Measurements from ENCODE around the gene TMEM109. TPM values are rescaled to one million over a fixed set of nuclear protein-coding genes. Genes with fewer than 3 reads are reported as not detected.

TMEM109 gene
- polyA plus RNA-seq, 1 experiment: 70.0 TPM

GRCh38 chr11:60968223-60968622, 54.3 kb downstream of the TMEM109 start:
- ChIA-PET CTCF (interaction anchor here (0.7 to 3.7 kb wide), 6 partner anchors 45 to 221 kb away, joined by 3 to 22 read pairs (median 4); partner anchors contain the start of gene TMEM132A), POLR2A (no interaction called here)
- no peak for DNase-seq (ENCODE audit: low read depth)
- TF ChIP-seq, protein P1, sequence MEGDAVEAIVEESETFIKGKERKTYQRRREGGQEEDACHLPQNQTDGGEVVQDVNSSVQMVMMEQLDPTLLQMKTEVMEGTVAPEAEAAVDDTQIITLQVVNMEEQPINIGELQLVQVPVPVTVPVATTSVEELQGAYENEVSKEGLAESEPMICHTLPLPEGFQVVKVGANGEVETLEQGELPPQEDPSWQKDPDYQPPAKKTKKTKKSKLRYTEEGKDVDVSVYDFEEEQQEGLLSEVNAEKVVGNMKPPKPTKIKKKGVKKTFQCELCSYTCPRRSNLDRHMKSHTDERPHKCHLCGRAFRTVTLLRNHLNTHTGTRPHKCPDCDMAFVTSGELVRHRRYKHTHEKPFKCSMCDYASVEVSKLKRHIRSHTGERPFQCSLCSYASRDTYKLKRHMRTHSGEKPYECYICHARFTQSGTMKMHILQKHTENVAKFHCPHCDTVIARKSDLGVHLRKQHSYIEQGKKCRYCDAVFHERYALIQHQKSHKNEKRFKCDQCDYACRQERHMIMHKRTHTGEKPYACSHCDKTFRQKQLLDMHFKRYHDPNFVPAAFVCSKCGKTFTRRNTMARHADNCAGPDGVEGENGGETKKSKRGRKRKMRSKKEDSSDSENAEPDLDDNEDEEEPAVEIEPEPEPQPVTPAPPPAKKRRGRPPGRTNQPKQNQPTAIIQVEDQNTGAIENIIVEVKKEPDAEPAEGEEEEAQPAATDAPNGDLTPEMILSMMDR (IDR thresholded peaks at IDR 0.05; ENCODE audit: insufficient read depth, low read depth, low read length): no peak
- Histone ChIP-seq H3K4me3 (ENCODE audit: low read depth, low read length) (no peak overlapping the region), H3K27me3 (ENCODE audit: control insufficient read depth, insufficient read depth, low read length) (peaks cover 16% of the 10 kb centered on the region), H3K36me3 (ENCODE audit: control insufficient read depth, insufficient read depth, low read length) (no peaks in the 10 kb centered on the region)

GRCh38 chr11:60970369-60970774, 56.4 kb downstream of the TMEM109 start:
- ChIA-PET CTCF (interaction anchor here (0.6 to 3.7 kb wide), 19 partner anchors 9 to 208 kb away, joined by 3 to 22 read pairs (median 5); partner anchors contain the start of genes TMEM132A and VPS37C), POLR2A (no interaction called here)
- Histone ChIP-seq H3K36me3 (ENCODE audit: control insufficient read depth, insufficient read depth, low read length) (no peaks in the 10 kb centered on the region), H3K4me3 (ENCODE audit: low read depth, low read length) (no peak overlapping the region), H3K27me3 (ENCODE audit: control insufficient read depth, insufficient read depth, low read length) (peaks cover 16% of the 10 kb centered on the region)
- TF ChIP-seq, protein P1 (IDR thresholded peaks at IDR 0.05; ENCODE audit: insufficient read depth, low read depth, low read length): peak; percentile 93
- DNase-seq (ENCODE audit: low read depth): no peak

DNA sequence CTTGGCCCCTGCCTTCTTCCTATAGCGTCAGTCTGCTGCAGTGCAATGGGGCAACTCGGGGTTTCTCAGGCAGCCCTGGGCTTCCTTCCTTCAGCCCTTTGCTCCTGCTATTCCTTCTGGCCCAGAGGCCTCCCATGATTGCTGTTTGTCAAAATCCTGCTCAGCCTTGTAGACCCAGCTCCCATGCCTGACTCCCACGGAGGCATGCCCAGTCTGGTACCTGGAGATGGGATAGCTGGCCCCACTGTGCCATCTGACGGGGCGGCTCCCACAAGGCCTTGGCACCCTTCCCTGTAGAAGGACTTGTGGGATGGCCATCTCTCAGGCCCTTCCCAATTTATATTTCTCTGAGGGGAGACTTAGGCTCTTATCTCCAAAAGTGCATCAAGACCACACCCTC, 56.9 kb downstream of the TMEM109 start:
- TF ChIP-seq, protein P1 (IDR thresholded peaks at IDR 0.05; ENCODE audit: insufficient read depth, low read depth, low read length): no peak
- Histone ChIP-seq H3K4me3 (ENCODE audit: low read depth, low read length) (no peak overlapping the region), H3K36me3 (ENCODE audit: control insufficient read depth, insufficient read depth, low read length) (no peaks in the 10 kb centered on the region), H3K27me3 (ENCODE audit: control insufficient read depth, insufficient read depth, low read length) (peaks cover 16% of the 10 kb centered on the region)
- POLR2A ChIA-PET: no interaction called here
- CTCF ChIA-PET: interaction anchor here (0.9 to 3.7 kb wide), 11 partner anchors 9 to 207 kb away, joined by 3 to 22 read pairs (median 5); no protein-coding TSS in a partner anchor
- no peak for DNase-seq (ENCODE audit: low read depth)

DNA sequence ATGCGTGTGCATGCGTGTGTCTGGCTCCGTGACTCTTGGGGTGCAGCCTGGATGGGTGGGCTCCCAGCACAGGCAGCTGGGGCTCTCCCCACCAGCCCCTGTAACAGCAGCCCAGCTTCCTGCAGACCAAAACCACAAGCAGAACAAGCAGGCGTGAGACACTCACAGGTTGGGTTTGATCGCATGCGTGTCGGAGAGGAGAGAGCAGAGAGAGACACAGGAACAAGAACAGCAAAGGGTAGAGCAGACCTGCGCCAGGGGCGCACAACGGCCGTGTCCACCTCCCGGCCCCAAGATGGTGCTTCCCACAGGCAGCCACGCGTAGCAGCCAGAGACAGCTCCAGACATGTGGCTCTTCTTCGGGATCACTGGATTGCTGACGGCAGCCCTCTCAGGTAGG, 57.6 kb downstream of the TMEM109 start, which contains the start of gene CD6:
Gene CD6, plus strand, starts transcription at position 161 of the 400 bp plus-strand sequence. Its CDS starts 186 bp downstream, at position 347.
- no peaks in the 10 kb centered on the region for H3K36me3 ChIP-seq (ENCODE audit: control insufficient read depth, insufficient read depth, low read length)
- TF ChIP-seq, protein P1 (IDR thresholded peaks at IDR 0.05; ENCODE audit: insufficient read depth, low read depth, low read length): no peak
- DNase-seq (ENCODE audit: low read depth): no peak
- peaks cover 17% of the 10 kb centered on the region for H3K27me3 ChIP-seq (ENCODE audit: control insufficient read depth, insufficient read depth, low read length)
- ChIA-PET POLR2A (no interaction called here), CTCF (interaction anchor here (0.6 to 3.7 kb wide), 10 partner anchors 10 to 218 kb away, joined by 3 to 22 read pairs (median 4); no protein-coding TSS in a partner anchor)
- H3K4me3 ChIP-seq (ENCODE audit: low read depth, low read length): no peak within 1 kb of the TSS

- Histone ChIP-seq H3K27me3 (ENCODE audit: control insufficient read depth, insufficient read depth, low read length) (peaks cover 16% of the 10 kb centered on the region), H3K36me3 (ENCODE audit: control insufficient read depth, insufficient read depth, low read length) (no peaks in the 10 kb centered on the region), H3K4me3 (ENCODE audit: low read depth, low read length) (no peak overlapping the region)
- DNase-seq (ENCODE audit: low read depth): no peak
- CTCF ChIA-PET: interaction anchor here (0.6 to 2.0 kb wide), 4 partner anchors 9 to 217 kb away, joined by 3 to 9 read pairs (median 3); no protein-coding TSS in a partner anchor
- TF ChIP-seq, protein P1 (IDR thresholded peaks at IDR 0.05; ENCODE audit: insufficient read depth, low read depth, low read length): no peak
- POLR2A ChIA-PET: no interaction called here
These were observed 58.4 kb downstream of the TMEM109 start for GRCh38 chr11:60972182-60973030.
